Upper lobe of left lung (tissue), 4 donors: ENCODE measurements around the gene SRCIN1.

Experiments
- POLR2A ChIP-seq, 4 donors: fragments of 450-650 bp; IDR thresholded peaks; one replicate each; pipeline ENCODE4 v1.5.1; 2016 to 2017; ENCODE audit warnings: antibody characterized with exemption in 4 of 4, mild to moderate bottlenecking in 2 of 4
- TF ChIP-seq, protein P1 (sequence below), 6 experiments: fragments of 450-650 bp in 4 of 6; fragments of 200-600 bp in 2 of 6; sonication (generic) in 2 of 6; IDR thresholded peaks; one replicate each; pipeline ENCODE4 v1.5.1; 2016 to 2019; ENCODE audit warnings: antibody characterized with exemption in 6 of 6

DNA sequence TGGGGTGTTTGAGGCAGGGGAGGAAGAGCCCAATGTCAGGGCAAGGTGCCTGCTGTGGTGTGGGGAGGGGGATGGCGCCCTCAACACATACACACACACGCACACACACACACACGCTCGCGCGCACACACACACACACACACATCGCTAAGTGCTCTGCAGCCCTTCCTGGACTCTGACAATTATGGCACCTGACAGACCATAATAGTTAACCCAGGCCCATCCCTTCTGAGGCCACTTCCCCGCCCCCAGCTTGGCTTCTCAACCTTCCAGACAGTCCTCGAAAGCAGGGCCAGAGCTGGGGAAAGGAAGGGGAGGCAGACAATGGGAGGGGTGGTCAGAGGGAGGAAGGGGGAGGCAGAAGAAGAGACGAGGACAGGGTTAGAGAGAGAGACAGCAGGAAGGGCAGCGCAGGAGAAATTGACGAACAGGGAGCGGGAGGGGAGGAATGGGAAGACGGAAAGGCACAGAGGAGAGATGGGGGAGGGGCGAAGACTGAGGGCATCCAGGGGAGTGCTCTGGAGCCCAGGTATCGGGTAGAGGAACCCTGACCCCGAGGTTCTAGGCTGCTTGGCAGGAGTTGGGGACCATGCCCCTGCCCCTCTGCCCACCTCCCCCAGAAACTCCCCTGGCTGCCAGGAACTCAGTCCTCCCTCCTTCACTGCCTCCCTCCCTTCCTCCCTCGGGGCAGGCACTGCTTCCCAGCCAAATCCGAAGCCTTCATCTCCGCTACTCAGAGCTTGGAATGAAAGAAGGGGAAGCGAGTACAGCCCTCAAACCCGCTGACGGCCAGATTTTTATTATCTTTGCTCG is 4.0 kb downstream of the SRCIN1 start:
- TF ChIP-seq, protein P1, sequence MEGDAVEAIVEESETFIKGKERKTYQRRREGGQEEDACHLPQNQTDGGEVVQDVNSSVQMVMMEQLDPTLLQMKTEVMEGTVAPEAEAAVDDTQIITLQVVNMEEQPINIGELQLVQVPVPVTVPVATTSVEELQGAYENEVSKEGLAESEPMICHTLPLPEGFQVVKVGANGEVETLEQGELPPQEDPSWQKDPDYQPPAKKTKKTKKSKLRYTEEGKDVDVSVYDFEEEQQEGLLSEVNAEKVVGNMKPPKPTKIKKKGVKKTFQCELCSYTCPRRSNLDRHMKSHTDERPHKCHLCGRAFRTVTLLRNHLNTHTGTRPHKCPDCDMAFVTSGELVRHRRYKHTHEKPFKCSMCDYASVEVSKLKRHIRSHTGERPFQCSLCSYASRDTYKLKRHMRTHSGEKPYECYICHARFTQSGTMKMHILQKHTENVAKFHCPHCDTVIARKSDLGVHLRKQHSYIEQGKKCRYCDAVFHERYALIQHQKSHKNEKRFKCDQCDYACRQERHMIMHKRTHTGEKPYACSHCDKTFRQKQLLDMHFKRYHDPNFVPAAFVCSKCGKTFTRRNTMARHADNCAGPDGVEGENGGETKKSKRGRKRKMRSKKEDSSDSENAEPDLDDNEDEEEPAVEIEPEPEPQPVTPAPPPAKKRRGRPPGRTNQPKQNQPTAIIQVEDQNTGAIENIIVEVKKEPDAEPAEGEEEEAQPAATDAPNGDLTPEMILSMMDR (IDR thresholded peaks at IDR 0.05), result no peak
- TF ChIP-seq POLR2A (IDR thresholded peaks at IDR 0.05), result no peak
